H1 (cell line): Measurements from ENCODE around the gene HIPK1. TPM values are rescaled to one million over a fixed set of nuclear protein-coding genes. Genes with fewer than 3 reads are reported as not detected.

Source experiments
- CTCF ChIA-PET: fragments of 300-600 bp; sonication (Branson Sonifier 250); formaldehyde crosslinking; loops from one replicate; lab custom pipeline; 2021; ENCODE audit not compliant: partially characterized antibody; lab: Charles Lee
- POLR2A ChIA-PET: fragments of 300-600 bp; sonication (Branson Sonifier 250); formaldehyde crosslinking; loops from one replicate; lab custom pipeline; 2021; ENCODE audit warnings: inconsistent platforms; ENCODE audit not compliant: partially characterized antibody; lab: Charles Lee
- DNase-seq, 2 experiments: peaks; one replicate each; pipeline versions ENCODE4 v3.0.0 to v3.0.0-alpha.2; 2010 to 2022; ENCODE audit warnings: low spot score in 2 of 2, low read depth in 1 of 2, mixed read lengths in 1 of 2
- FAIRE-seq: peaks from 2 replicates; lab custom pipeline; 2011; peaks lifted over from hg19 to GRCh38; lab: Jason Lieb, UNC
- H2AFZ ChIP-seq: 2 replicates; pipeline ENCODE4 v1.8.1; 2012; ENCODE audit warnings: low read length, inconsistent platforms
- H2AK5ac ChIP-seq: 2 replicates; pipeline ENCODE4 v1.6.1; 2013; ENCODE audit warnings: low read depth, low read length
- H2BK120ac ChIP-seq: replicated peaks from 2 replicates; pipeline ENCODE3; 2013; ENCODE audit warnings: low read depth, low read length, inconsistent platforms
- H2BK12ac ChIP-seq: 2 replicates; pipeline ENCODE4 v1.6.1; 2013; ENCODE audit warnings: low read depth, low read length
- H2BK15ac ChIP-seq: 2 replicates; pipeline ENCODE4 v1.6.1; 2013; ENCODE audit warnings: low read length
- H2BK20ac ChIP-seq: 2 replicates; pipeline ENCODE4 v1.6.1; 2013; ENCODE audit warnings: low read length
- H2BK5ac ChIP-seq: 2 replicates; pipeline ENCODE4 v1.6.1; 2013; ENCODE audit warnings: low read depth, low read length
- H3K14ac ChIP-seq: 2 replicates; pipeline ENCODE4 v1.6.1; 2013; ENCODE audit warnings: inconsistent platforms; ENCODE audit not compliant: insufficient read length
- H3K18ac ChIP-seq: 2 replicates; pipeline ENCODE4 v1.6.1; 2013; ENCODE audit warnings: low read length; ENCODE audit errors: extremely low read depth
- H3K23ac ChIP-seq: 2 replicates; pipeline ENCODE4 v1.6.1; 2013; ENCODE audit warnings: inconsistent platforms; ENCODE audit not compliant: insufficient read length
- H3K23me2 ChIP-seq: 2 replicates; pipeline ENCODE4 v1.6.1; 2013; ENCODE audit warnings: low read depth, low read length
- H3K27ac ChIP-seq: 2 replicates; pipeline ENCODE4 v1.6.1; 2011; ENCODE audit warnings: low read depth, low read length, inconsistent platforms
- H3K27me3 ChIP-seq, 4 experiments: replicated peaks in 1 of 4; 1 replicate in 1 of 4; 2 replicates in 3 of 4; pipeline versions ENCODE4 v1.6.1 to v1.8.1; 2011 to 2013; ENCODE audit warnings: low read length in 3 of 4, mild to moderate bottlenecking in 3 of 4, inconsistent platforms in 2 of 4, mixed read lengths in 2 of 4, moderate library complexity in 1 of 4; ENCODE audit not compliant: control insufficient read depth in 3 of 4, insufficient read depth in 3 of 4; ENCODE audit errors: extremely low read depth in 1 of 4
- H3K36me3 ChIP-seq, 4 experiments: 2 replicates each; pipeline versions ENCODE4 v1.6.1 to v1.8.1; 2011 to 2013; ENCODE audit warnings: mild to moderate bottlenecking in 4 of 4, low read length in 3 of 4, moderate library complexity in 2 of 4, control low read depth in 1 of 4, inconsistent platforms in 1 of 4; ENCODE audit not compliant: insufficient read depth in 4 of 4, control insufficient read depth in 2 of 4
- H3K4ac ChIP-seq: replicated peaks from 2 replicates; pipeline ENCODE3; 2013; ENCODE audit warnings: low read length, low read depth, mixed read lengths, inconsistent platforms; ENCODE audit not compliant: insufficient read length
- H3K4me1 ChIP-seq, 4 experiments: replicated peaks in 1 of 4; 1 replicate in 1 of 4; 2 replicates in 3 of 4; pipeline versions ENCODE4 v1.6.1 to v1.8.1; 2011 to 2013; ENCODE audit warnings: low read length in 3 of 4, inconsistent platforms in 2 of 4, mixed read lengths in 1 of 4; ENCODE audit not compliant: insufficient read depth in 4 of 4, control insufficient read depth in 3 of 4
- H3K4me2 ChIP-seq, 2 experiments: 2 replicates each; pipeline versions ENCODE4 v1.6.1 to v1.8.1; 2011 to 2013; ENCODE audit warnings: low read depth in 2 of 2, low read length in 2 of 2, control low read depth in 1 of 2, inconsistent platforms in 1 of 2, mild to moderate bottlenecking in 1 of 2; ENCODE audit not compliant: insufficient read depth in 1 of 2
- H3K4me3 ChIP-seq, 4 experiments: fragments of 200-600, 300-600 bp in 1 of 4; sonication (generic), shearing (Covaris generic), sonication (Bioruptor Twin) in 1 of 4; 2 replicates each; pipeline versions ENCODE4 v1.5.1 to v1.8.1; 2011 to 2016; ENCODE audit warnings: low read length in 4 of 4, low read depth in 3 of 4, control low read depth in 2 of 4, inconsistent platforms in 2 of 4, mild to moderate bottlenecking in 2 of 4, mixed read lengths in 1 of 4, moderate library complexity in 1 of 4; ENCODE audit not compliant: insufficient read depth in 2 of 4; ENCODE audit errors: extremely low read depth in 1 of 4
- H3K56ac ChIP-seq: replicated peaks from 2 replicates; pipeline ENCODE3; 2013; ENCODE audit warnings: low read depth, mild to moderate bottlenecking, mixed read lengths, low read length, inconsistent platforms; ENCODE audit not compliant: insufficient read length
- H3K79me1 ChIP-seq: 2 replicates; pipeline ENCODE4 v1.6.1; 2013; ENCODE audit warnings: low read depth, low read length, control low read depth
- H3K79me2 ChIP-seq, 2 experiments: 2 replicates each; pipeline versions ENCODE4 v1.6.1 to v1.8.1; 2012 to 2013; ENCODE audit warnings: low read length in 2 of 2, mild to moderate bottlenecking in 2 of 2, inconsistent platforms in 1 of 2; ENCODE audit not compliant: insufficient read depth in 2 of 2, control insufficient read depth in 1 of 2
- H3K9ac ChIP-seq, 4 experiments: replicated peaks in 1 of 4; 1 replicate in 1 of 4; 2 replicates in 3 of 4; pipeline versions ENCODE4 v1.6.1 to v1.8.1; 2011 to 2013; ENCODE audit warnings: low read depth in 3 of 4, low read length in 3 of 4, control low read depth in 2 of 4, mild to moderate bottlenecking in 2 of 4, moderate library complexity in 2 of 4, inconsistent platforms in 1 of 4; ENCODE audit errors: extremely low read depth in 1 of 4
- H3K9me3 ChIP-seq, 2 experiments: 2 replicates each; pipeline versions ENCODE4 v1.6.1 to v1.8.1; 2012 to 2013; ENCODE audit warnings: mild to moderate bottlenecking in 2 of 2, moderate library complexity in 2 of 2, control low read depth in 1 of 2, inconsistent platforms in 1 of 2, low read depth in 1 of 2, low read length in 1 of 2, mixed read lengths in 1 of 2; ENCODE audit not compliant: insufficient read depth in 2 of 2
- H4K20me1 ChIP-seq, 2 experiments: replicated peaks in 1 of 2; 2 replicates each; pipeline versions ENCODE3 to v1.8.1; 2011 to 2013; ENCODE audit warnings: inconsistent platforms in 2 of 2, low read length in 2 of 2, mild to moderate bottlenecking in 1 of 2; ENCODE audit not compliant: insufficient read depth in 2 of 2, control insufficient read depth in 1 of 2
- H4K5ac ChIP-seq: 2 replicates; pipeline ENCODE4 v1.6.1; 2013; ENCODE audit warnings: low read length, low read depth, mixed read lengths, inconsistent platforms; ENCODE audit not compliant: insufficient read length
- H4K8ac ChIP-seq: 2 replicates; pipeline ENCODE4 v1.8.0; 2013; ENCODE audit warnings: mild to moderate bottlenecking, moderate library complexity, low read length, inconsistent platforms; ENCODE audit not compliant: insufficient read depth; ENCODE audit errors: extremely low read depth
- H4K91ac ChIP-seq: replicated peaks from 2 replicates; pipeline ENCODE3; 2013; ENCODE audit warnings: low read length, mixed read lengths, inconsistent platforms; ENCODE audit not compliant: insufficient read length
- RFX5 ChIP-seq: IDR thresholded peaks from 2 replicates; pipeline ENCODE4 v1.6.1; 2011; ENCODE audit warnings: low read depth, low read length, improper control_type of control experiment, borderline replicate concordance
- RNF2 ChIP-seq: fragments of 200-900, 300-1000 bp; sonication (generic); IDR thresholded peaks from 2 replicates; pipeline ENCODE4 v1.7.1; 2016; ENCODE audit warnings: borderline replicate concordance, low read depth, mild to moderate bottlenecking, antibody characterized with exemption, low read length; ENCODE audit not compliant: poor library complexity, severe bottlenecking; ENCODE audit errors: missing control alignments
- SIN3A ChIP-seq, 2 experiments: IDR thresholded peaks in 1 of 2; conservative IDR thresholded peaks in 1 of 2; 2 replicates each; pipeline ENCODE4 v1.6.1; 2011 to 2012; ENCODE audit warnings: low read length in 2 of 2, improper control_type of control experiment in 1 of 2, low read depth in 1 of 2, mild to moderate bottlenecking in 1 of 2
- WGBS, 2 experiments: shearing (Covaris generic) in 1 of 2; methylation state at CpG; one replicate each; pipeline versions ENCODE4 v1.1.6 to v1.1.7; 2013 to 2015; ENCODE audit warnings: low lambda C conversion rate in 2 of 2, mixed read lengths in 2 of 2, inconsistent platforms in 1 of 2, low coverage in 1 of 2, missing lambda C conversion rate in 1 of 2; ENCODE audit not compliant: insufficient replicate concordance in 2 of 2, insufficient coverage in 1 of 2, insufficient read length in 1 of 2; ENCODE audit errors: extremely low coverage in 1 of 2, missing lambda C conversion rate in 1 of 2; 5-methylcytosine and 5-hydroxymethylcytosine counted together
- polyA plus RNA-seq, 7 experiments: library from polyadenylated mRNA; depleted of rRNA in 3 of 7; stranded (reverse) in 5 of 7; unstranded in 2 of 7; fragments of >200 nt in 5 of 7; fragments of 200-250 nt in 2 of 7; gene quantifications; 1 replicate in 5 of 7; 2 replicates in 1 of 7; 4 replicates in 1 of 7; pipeline versions ENCODE4 v1.2.1 to v1.2.3, GENCODE V29; 2011 to 2013; ENCODE audit warnings: missing spikeins in 2 of 7, mixed read lengths in 2 of 7
- total RNA-seq: library from RNA; stranded (reverse); fragmentation: NEBNext Ultra II Directional; extraction: Animal tissue kit (Norgen Biotek cat#: 25700); gene quantifications from 2 replicates; pipeline ENCODE4 v1.2.1, GENCODE V29; 2021

HIPK1 gene
- total and polyA plus RNA-seq, 2 of the 8 experiments (the other 6 are each of a cell fraction or from before 2014, with no cell fraction given), result 46.2 to 64.3 TPM

DNA sequence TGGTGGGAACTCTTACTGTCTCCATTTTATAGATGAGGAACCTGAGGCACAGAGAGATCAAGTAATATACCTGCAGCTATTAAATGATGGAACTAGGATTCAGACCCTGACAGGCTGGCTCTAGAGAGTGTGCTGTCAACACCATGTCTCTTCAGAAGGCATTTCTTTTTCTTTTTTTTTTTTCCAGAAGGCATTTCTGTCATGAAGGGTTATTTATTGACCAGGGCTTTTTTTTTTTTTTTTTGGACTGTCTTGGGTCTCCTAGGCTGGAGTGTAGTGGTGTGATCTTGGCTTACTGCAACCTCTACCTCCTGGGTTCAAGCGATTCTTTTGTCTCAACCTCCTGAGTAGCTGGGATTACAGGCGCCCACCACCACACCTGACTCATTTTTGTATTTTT is 22.6 kb downstream of the HIPK1 start:
- Histone ChIP-seq H3K56ac (no peak overlapping the region), H4K91ac (no peak overlapping the region), H4K5ac (no peak overlapping the region), H3K4me2 (no peak overlapping the region), H3K9ac (no peak overlapping the region), H3K36me3 (peaks cover 0 to 13% (median 4%) of the 10 kb centered on the region in 4 experiments; a peak in 5 of 8 replicates), H2BK12ac (no peak overlapping the region), H2BK15ac (no peak overlapping the region), H3K79me1 (no peaks in the 10 kb centered on the region), H2BK120ac (no peak overlapping the region), H3K23me2 (no peaks in the 10 kb centered on the region), H3K14ac (no peak overlapping the region), H2BK20ac (no peak overlapping the region), H4K8ac (no peak overlapping the region), H2AK5ac (no peak overlapping the region), H2BK5ac (no peak overlapping the region), H3K79me2 (peaks cover 0 to 12% of the 10 kb centered on the region in 2 experiments; a peak in 1 of 4 replicates), H3K4me1 (no peaks in the 10 kb centered on the region), H3K4me3 (no peak overlapping the region), H2AFZ (no peak overlapping the region), H3K27me3 (no peaks in the 10 kb centered on the region), H4K20me1 (no peaks in the 10 kb centered on the region), H3K9me3 (no peaks in the 10 kb centered on the region), H3K23ac (no peak overlapping the region), H3K27ac (no peak overlapping the region), H3K18ac (no peak overlapping the region), H3K4ac (no peak overlapping the region)
- CTCF ChIA-PET, result interaction anchor here (0.6 to 9.3 kb wide), 5 partner anchors 11 to 83 kb away, joined by 3 to 31 read pairs (median 3); no protein-coding TSS in a partner anchor
- no peak for TF ChIP-seq SIN3A (conservative IDR thresholded peaks at IDR 0.05 in 1 of 2, IDR thresholded peaks at IDR 0.05 in 1 of 2; ENCODE audit: low read depth in 1 of 2, low read length in 2 of 2)
- TF ChIP-seq RFX5, result no peak
- TF ChIP-seq RNF2, result no peak
- 83% methylated on average over 2 of the region's 2 CpGs; no CpG with 5 or more reads in 1 of the 2 experiments for WGBS, 2 experiments
- FAIRE-seq (no peak), DNase-seq (no peak)
- POLR2A ChIA-PET, result interaction anchor here (0.6 to 1.5 kb wide), 2 partner anchors 13 to 14 kb away, joined by 4 read pairs; no protein-coding TSS in a partner anchor
